H9 (cell line): ENCODE results near the gene PRKAG2. TPM values are rescaled to one million over a fixed set of nuclear protein-coding genes. Genes with fewer than 3 reads are reported as not detected.

ENCODE experiments used
- DNase-seq: peaks from one replicate; pipeline ENCODE4 v3.0.0-alpha.2; 2017
- H2AFZ ChIP-seq: one replicate; pipeline ENCODE4 v1.6.1; 2013; ENCODE audit warnings: mild to moderate bottlenecking, low read length, control low read depth, moderate library complexity
- H2AK5ac ChIP-seq: 2 replicates; pipeline ENCODE4 v1.6.1; 2013; ENCODE audit warnings: low read length, control low read depth, mixed read lengths; ENCODE audit not compliant: insufficient read length
- H2BK120ac ChIP-seq: one replicate; pipeline ENCODE4 v1.6.1; 2013; ENCODE audit warnings: low read depth, mild to moderate bottlenecking, low read length, control low read depth, inconsistent platforms; ENCODE audit not compliant: poor library complexity, severe bottlenecking
- H2BK12ac ChIP-seq: 2 replicates; pipeline ENCODE4 v1.6.1; 2013; ENCODE audit warnings: low read length, control low read depth, mixed read lengths, low read depth; ENCODE audit not compliant: insufficient read length
- H2BK15ac ChIP-seq: 2 replicates; pipeline ENCODE4 v1.6.1; 2013; ENCODE audit warnings: low read depth, low read length, control low read depth
- H2BK20ac ChIP-seq: one replicate; pipeline ENCODE4 v1.6.1; 2013; ENCODE audit warnings: low read depth, mild to moderate bottlenecking, low read length, control low read depth, inconsistent platforms; ENCODE audit not compliant: poor library complexity, severe bottlenecking
- H2BK5ac ChIP-seq: 2 replicates; pipeline ENCODE4 v1.6.1; 2013; ENCODE audit warnings: low read length, control low read depth, mixed read lengths; ENCODE audit not compliant: insufficient read length
- H3K14ac ChIP-seq: 2 replicates; pipeline ENCODE4 v1.6.1; 2013; ENCODE audit warnings: low read length, control low read depth; ENCODE audit not compliant: insufficient read depth
- H3K18ac ChIP-seq: 2 replicates; pipeline ENCODE4 v1.6.1; 2013; ENCODE audit warnings: low read depth, mild to moderate bottlenecking, mixed read lengths, low read length, control low read depth; ENCODE audit not compliant: insufficient read length
- H3K23ac ChIP-seq: 2 replicates; pipeline ENCODE4 v1.6.1; 2013; ENCODE audit warnings: low read length, control low read depth, mixed read lengths, low read depth; ENCODE audit not compliant: insufficient read length
- H3K23me2 ChIP-seq: 2 replicates; pipeline ENCODE4 v1.6.1; 2013; ENCODE audit warnings: low read depth, mild to moderate bottlenecking, mixed read lengths, low read length, control low read depth; ENCODE audit not compliant: insufficient read length, poor library complexity, severe bottlenecking
- H3K27ac ChIP-seq: 2 replicates; pipeline ENCODE4 v1.5.1; 2013; ENCODE audit warnings: low read length, control low read depth, mixed read lengths, low read depth; ENCODE audit not compliant: insufficient read length
- H3K27me3 ChIP-seq: 2 replicates; pipeline ENCODE4 v1.6.1; 2013; ENCODE audit warnings: low read length, control low read depth, inconsistent platforms; ENCODE audit not compliant: insufficient read depth
- H3K4ac ChIP-seq: 2 replicates; pipeline ENCODE4 v1.6.1; 2013; ENCODE audit warnings: low read depth, mild to moderate bottlenecking, control low read depth, inconsistent platforms, low read length, moderate library complexity
- H3K4me1 ChIP-seq: 2 replicates; pipeline ENCODE4 v1.6.1; 2013; ENCODE audit warnings: low read length, control low read depth, inconsistent platforms; ENCODE audit not compliant: insufficient read depth
- H3K4me2 ChIP-seq: 2 replicates; pipeline ENCODE4 v1.6.1; 2013; ENCODE audit warnings: low read length, control low read depth, mixed read lengths; ENCODE audit not compliant: insufficient read length, insufficient read depth
- H3K56ac ChIP-seq: 2 replicates; pipeline ENCODE4 v1.6.1; 2013; ENCODE audit warnings: low read depth, mild to moderate bottlenecking, mixed read lengths, low read length, control low read depth; ENCODE audit not compliant: insufficient read length
- H3K79me1 ChIP-seq: 2 replicates; pipeline ENCODE4 v1.6.1; 2013; ENCODE audit warnings: low read depth, mild to moderate bottlenecking, moderate library complexity, low read length, control low read depth, inconsistent platforms; ENCODE audit not compliant: insufficient read depth, poor library complexity, severe bottlenecking
- H3K79me2 ChIP-seq: 2 replicates; pipeline ENCODE4 v1.6.1; 2013; ENCODE audit warnings: low read length, control low read depth, inconsistent platforms; ENCODE audit not compliant: insufficient read depth
- H3K9ac ChIP-seq: 2 replicates; pipeline ENCODE4 v1.6.1; 2013; ENCODE audit warnings: low read length, control low read depth, mixed read lengths; ENCODE audit not compliant: insufficient read length; ENCODE audit errors: extremely low read depth
- H3K9me3 ChIP-seq: one replicate; pipeline ENCODE4 v1.6.1; 2013; ENCODE audit warnings: low read depth, low read length, inconsistent platforms; ENCODE audit not compliant: control insufficient read depth
- H3T11ph ChIP-seq: one replicate; pipeline ENCODE4 v1.6.1; 2013; ENCODE audit warnings: mild to moderate bottlenecking, low read length, control low read depth, inconsistent platforms
- H4K20me1 ChIP-seq: one replicate; pipeline ENCODE4 v1.6.1; 2013; ENCODE audit not compliant: control insufficient read depth, insufficient read length, insufficient read depth
- H4K5ac ChIP-seq: 2 replicates; pipeline ENCODE4 v1.6.1; 2013; ENCODE audit warnings: low read depth, mild to moderate bottlenecking, mixed read lengths, low read length, control low read depth; ENCODE audit not compliant: insufficient read length
- H4K8ac ChIP-seq: replicated peaks from 2 replicates; pipeline ENCODE4 v1.6.1; 2013; ENCODE audit warnings: low read length, control low read depth, mixed read lengths, low read depth; ENCODE audit not compliant: insufficient read length
- H4K91ac ChIP-seq: 2 replicates; pipeline ENCODE4 v1.6.1; 2013; ENCODE audit warnings: low read depth, mild to moderate bottlenecking, moderate library complexity, mixed read lengths, low read length, control low read depth; ENCODE audit not compliant: insufficient read length
- H3K27ac Mint-ChIP-seq, 3 experiments: 2 replicates in 2 of 3; 3 replicates in 1 of 3; pipeline ENCODE4 v1.8.0; 2020 to 2021; ENCODE audit warnings: mixed read lengths in 3 of 3, mild to moderate bottlenecking in 1 of 3, moderate library complexity in 1 of 3
- H3K27me3 Mint-ChIP-seq: 2 replicates; pipeline ENCODE4 v1.8.0; 2021; ENCODE audit warnings: low read depth, mild to moderate bottlenecking, moderate library complexity, mixed read lengths
- H3K36me3 Mint-ChIP-seq, 3 experiments: 2 replicates in 2 of 3; 3 replicates in 1 of 3; pipeline ENCODE4 v1.8.0; 2020 to 2021; ENCODE audit warnings: low read depth in 3 of 3, mixed read lengths in 3 of 3; ENCODE audit not compliant: insufficient read depth in 1 of 3
- H3K4me1 Mint-ChIP-seq, 2 experiments: 2 replicates each; pipeline ENCODE4 v1.8.0; 2020; ENCODE audit warnings: mixed read lengths in 2 of 2
- H3K4me3 Mint-ChIP-seq, 2 experiments: 2 replicates in 1 of 2; 3 replicates in 1 of 2; pipeline ENCODE4 v1.8.0; 2020 to 2021; ENCODE audit warnings: mild to moderate bottlenecking in 2 of 2, mixed read lengths in 2 of 2, moderate library complexity in 1 of 2
- H3K9me3 Mint-ChIP-seq, 2 experiments: 2 replicates in 1 of 2; 3 replicates in 1 of 2; pipeline ENCODE4 v1.8.0; 2020; ENCODE audit warnings: mild to moderate bottlenecking in 2 of 2, mixed read lengths in 2 of 2, moderate library complexity in 1 of 2
- WGBS: extraction: QIAGEN DNeasy Blood & Tissue Kit; methylation state at CpG from one replicate; pipeline ENCODE4 v1.1.7; 2013; ENCODE audit warnings: missing lambda C conversion rate, low lambda C conversion rate, mixed read lengths; ENCODE audit not compliant: insufficient read length; ENCODE audit errors: extremely low coverage; 5-methylcytosine and 5-hydroxymethylcytosine counted together
- total RNA-seq: library from RNA; stranded (reverse); gene quantifications from 2 replicates; pipeline ENCODE4 v1.2.1, GENCODE V29; 2021
- TF ChIP-seq, protein P1 (sequence below): fragments of 200-600 bp; sonication (generic); conservative IDR thresholded peaks from 3 replicates; pipeline ENCODE4 v1.8.0; 2021; ENCODE audit warnings: antibody characterized with exemption, mild to moderate bottlenecking

Gene PRKAG2
- total RNA-seq, 1 experiment from 2014 or later: 11.8 TPM

DNA sequence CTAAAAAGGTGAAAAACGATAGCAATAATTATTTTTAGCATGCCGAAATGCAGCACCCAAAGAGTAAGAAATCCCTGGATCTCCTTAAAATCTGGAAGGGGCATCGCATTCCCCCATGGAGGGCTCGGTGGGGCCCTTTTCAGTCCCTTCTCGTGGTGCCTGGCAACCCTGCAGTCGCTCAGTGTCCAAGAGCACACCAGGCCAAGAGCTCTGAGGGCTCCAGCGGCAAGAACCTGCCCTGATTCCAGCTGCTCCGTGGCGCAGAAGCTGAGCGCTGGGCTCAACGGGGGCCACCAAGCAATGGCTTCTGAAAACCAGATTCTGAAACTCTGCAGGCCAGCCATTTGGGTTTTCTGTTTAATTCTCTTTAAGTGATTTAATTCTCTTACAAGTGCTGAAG is 131.2 kb downstream of the PRKAG2 start:
- no CpG with 5 or more reads among the region's 11 CpGs for WGBS
- Histone ChIP-seq H4K8ac (no peak overlapping the region), H2AK5ac (no peak overlapping the region), H3K56ac (no peak overlapping the region), H3K9ac (no peak overlapping the region), H3K79me1 (no peaks in the 10 kb centered on the region), H2BK20ac (no peak overlapping the region), H4K20me1 (no peaks in the 10 kb centered on the region), H3K27me3 (no peaks in the 10 kb centered on the region), H4K91ac (no peak overlapping the region), H3K23ac (no peak overlapping the region), H3K27ac (no peak overlapping the region), H3K23me2 (no peaks in the 10 kb centered on the region), H3K18ac (no peak overlapping the region), H4K5ac (no peak overlapping the region), H2BK12ac (no peak overlapping the region), H3K4ac (no peak overlapping the region), H3K14ac (no peak overlapping the region), H3K4me2 (no peak overlapping the region), H2BK5ac (no peak overlapping the region), H2BK120ac (no peak overlapping the region), H3K9me3 (no peaks in the 10 kb centered on the region), H2AFZ (no peak overlapping the region), H3K4me1 (peaks cover 2% of the 10 kb centered on the region; the same call in 1 of the 2 replicates), H3K79me2 (no peaks in the 10 kb centered on the region), H3T11ph (no peak overlapping the region), H2BK15ac (no peak overlapping the region)
- no peak overlapping the region for H3K27ac Mint-ChIP-seq
- no peak overlapping the region for H3K4me3 Mint-ChIP-seq
- H3K27me3 Mint-ChIP-seq: peaks cover 1% of the 10 kb centered on the region; the same call in 1 of the 2 replicates
- peaks cover 13 to 15% of the 10 kb centered on the region in 2 experiments for H3K4me1 Mint-ChIP-seq
- H3K9me3 Mint-ChIP-seq: no peaks in the 10 kb centered on the region
- TF ChIP-seq, protein P1, sequence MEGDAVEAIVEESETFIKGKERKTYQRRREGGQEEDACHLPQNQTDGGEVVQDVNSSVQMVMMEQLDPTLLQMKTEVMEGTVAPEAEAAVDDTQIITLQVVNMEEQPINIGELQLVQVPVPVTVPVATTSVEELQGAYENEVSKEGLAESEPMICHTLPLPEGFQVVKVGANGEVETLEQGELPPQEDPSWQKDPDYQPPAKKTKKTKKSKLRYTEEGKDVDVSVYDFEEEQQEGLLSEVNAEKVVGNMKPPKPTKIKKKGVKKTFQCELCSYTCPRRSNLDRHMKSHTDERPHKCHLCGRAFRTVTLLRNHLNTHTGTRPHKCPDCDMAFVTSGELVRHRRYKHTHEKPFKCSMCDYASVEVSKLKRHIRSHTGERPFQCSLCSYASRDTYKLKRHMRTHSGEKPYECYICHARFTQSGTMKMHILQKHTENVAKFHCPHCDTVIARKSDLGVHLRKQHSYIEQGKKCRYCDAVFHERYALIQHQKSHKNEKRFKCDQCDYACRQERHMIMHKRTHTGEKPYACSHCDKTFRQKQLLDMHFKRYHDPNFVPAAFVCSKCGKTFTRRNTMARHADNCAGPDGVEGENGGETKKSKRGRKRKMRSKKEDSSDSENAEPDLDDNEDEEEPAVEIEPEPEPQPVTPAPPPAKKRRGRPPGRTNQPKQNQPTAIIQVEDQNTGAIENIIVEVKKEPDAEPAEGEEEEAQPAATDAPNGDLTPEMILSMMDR: no peak
- DNase-seq: no peak
- H3K36me3 Mint-ChIP-seq: no peaks in the 10 kb centered on the region
